OCI-LY7 (cell line): ENCODE measurements around the gene DTX3L. TPM values are rescaled to one million over a fixed set of nuclear protein-coding genes. Genes with fewer than 3 reads are reported as not detected.

ENCODE experiments used
- BruUV-seq: library from RNA; stranded (reverse); fragments of 400-500 nt; replicated peaks from 2 replicates; lab custom pipeline; 2021; lab: Mats Ljungman, UMichigan
- CTCF ChIA-PET: fragments of 300-600 bp; sonication (Branson Sonifier 250); formaldehyde crosslinking; loops from one replicate; lab custom pipeline; 2022; ENCODE audit warnings: antibody characterized with exemption; ENCODE audit not compliant: unreplicated experiment; lab: Charles Lee
- POLR2A ChIA-PET: fragments of 300-600 bp; sonication (Branson Sonifier 250); formaldehyde crosslinking; loops from one replicate; lab custom pipeline; 2022; ENCODE audit warnings: antibody characterized with exemption; lab: Charles Lee
- DNase-seq: peaks from one replicate; pipeline ENCODE4 v3.0.0-alpha.2; 2015; ENCODE audit warnings: low spot score
- H2AFZ ChIP-seq: fragments of 200-600 bp; sonication (generic), shearing (Covaris generic); 2 replicates; pipeline ENCODE4 v1.6.1; 2014; ENCODE audit warnings: mild to moderate bottlenecking, antibody characterized with exemption, low read length, moderate library complexity
- H3K27ac ChIP-seq: fragments of 200-600 bp; sonication (generic); 2 replicates; pipeline ENCODE4 v1.5.1; 2014; ENCODE audit warnings: mixed run types, low read depth, mild to moderate bottlenecking, moderate library complexity, low read length, inconsistent platforms; ENCODE audit not compliant: poor library complexity, severe bottlenecking
- H3K36me3 ChIP-seq: fragments of 200-600 bp; sonication (generic); 2 replicates; pipeline ENCODE4 v1.6.1; 2014; ENCODE audit warnings: mild to moderate bottlenecking, antibody characterized with exemption, low read length, moderate library complexity, mixed read lengths; ENCODE audit not compliant: insufficient read depth
- H3K4me1 ChIP-seq: fragments of 200-600 bp; sonication (generic); 2 replicates; pipeline ENCODE4 v1.5.1; 2014; ENCODE audit warnings: mild to moderate bottlenecking, low read length; ENCODE audit not compliant: insufficient read depth, poor library complexity, severe bottlenecking
- H3K4me2 ChIP-seq: fragments of 200-600 bp; sonication (generic); 2 replicates; pipeline ENCODE4 v1.6.1; 2014; ENCODE audit warnings: mild to moderate bottlenecking, low read length
- H3K4me3 ChIP-seq: fragments of 200-600 bp; sonication (generic); 2 replicates; pipeline ENCODE4 v1.5.1; 2014; ENCODE audit warnings: mild to moderate bottlenecking, low read depth, low read length; ENCODE audit not compliant: poor library complexity, severe bottlenecking
- H3K79me2 ChIP-seq: fragments of 200-600 bp; sonication (generic); 2 replicates; pipeline ENCODE4 v1.6.1; 2016; ENCODE audit warnings: low read depth, mild to moderate bottlenecking, low read length, moderate library complexity, mixed read lengths; ENCODE audit not compliant: insufficient read depth
- H3K9me2 ChIP-seq: fragments of 200-600 bp; sonication (generic); 2 replicates; pipeline ENCODE4 v1.6.1; 2016; ENCODE audit warnings: mild to moderate bottlenecking, low read length, mixed read lengths; ENCODE audit not compliant: insufficient read depth
- H3K9me3 ChIP-seq: fragments of 200-600 bp; sonication (generic); 2 replicates; pipeline ENCODE4 v1.6.1; 2014; ENCODE audit warnings: mild to moderate bottlenecking, mixed run types, low read length, mixed read lengths
- H4K20me1 ChIP-seq: fragments of 200-600 bp; sonication (generic); 2 replicates; pipeline ENCODE4 v1.6.1; 2014; ENCODE audit warnings: mild to moderate bottlenecking, antibody characterized with exemption, low read length, moderate library complexity, mixed read lengths; ENCODE audit not compliant: insufficient read depth
- CTCF ChIP-seq: fragments of 200-600 bp; sonication (generic); conservative IDR thresholded peaks from 2 replicates; pipeline ENCODE4 v1.5.1; 2014; ENCODE audit warnings: mild to moderate bottlenecking, antibody characterized with exemption, low read length, moderate library complexity, mixed read lengths
- EZH2phosphoT487 ChIP-seq: fragments of 200-600 bp; sonication (generic); IDR thresholded peaks from 2 replicates; pipeline ENCODE4 v1.6.1; 2018; ENCODE audit warnings: low read depth, borderline replicate concordance, mild to moderate bottlenecking, mixed run types, antibody characterized with exemption, low read length, moderate library complexity, mixed read lengths
- intact Hi-C: fragments of 100-400 bp; cut with micrococcal nuclease; formaldehyde crosslinking; loops from one replicate; pipeline ENCODE4 v1.10.0; 2022; ENCODE audit not compliant: unreplicated experiment
- total RNA-seq, 2 experiments: library from RNA; depleted of rRNA in 1 of 2; stranded (reverse); fragments of >200 nt in 1 of 2; shearing (Covaris generic) in 1 of 2; gene quantifications; 2 replicates each; pipeline ENCODE4 v1.2.3, GENCODE V29; 2014 to 2022

Gene DTX3L
- total RNA-seq, 2 experiments from 2014 or later, result 1.3 to 1.5 TPM

- Histone ChIP-seq H4K20me1 (no peaks in the 10 kb centered on the region), H2AFZ (no peak overlapping the region), H3K36me3 (no peaks in the 10 kb centered on the region), H3K4me2 (no peak overlapping the region), H3K9me2 (no peaks in the 10 kb centered on the region), H3K79me2 (no peaks in the 10 kb centered on the region), H3K9me3 (no peaks in the 10 kb centered on the region), H3K4me3 (no peak overlapping the region), H3K27ac (no peak overlapping the region), H3K4me1 (no peaks in the 10 kb centered on the region)
- intact Hi-C loops, result no loop called here
- POLR2A ChIA-PET, result interaction anchor here (0.6 to 1.0 kb wide), 3 partner anchors 80 to 441 kb away, joined by 3 to 4 read pairs (median 3); no protein-coding TSS in a partner anchor
- DNase-seq, result no peak
- TF ChIP-seq CTCF (no peak), EZH2phosphoT487 (no peak)
- CTCF ChIA-PET, result no interaction called here
- no TSS peak for BruUV-seq
Measured at GRCh38 chr3:122548076-122548475, 16.1 kb upstream of the DTX3L start.

- H3K79me2 ChIP-seq, result no peaks in the 10 kb centered on the region
- ChIA-PET POLR2A (interaction anchor here (0.6 to 1.0 kb wide), 5 partner anchors 24 to 440 kb away, joined by 3 to 4 read pairs (median 3); no protein-coding TSS in a partner anchor), CTCF (no interaction called here)
- H3K27ac ChIP-seq, result no peak overlapping the region
- TF ChIP-seq CTCF (no peak), EZH2phosphoT487 (no peak)
- no peak overlapping the region for H3K4me3 ChIP-seq
- no peaks in the 10 kb centered on the region for H4K20me1 ChIP-seq
- no peaks in the 10 kb centered on the region for H3K36me3 ChIP-seq
- no TSS peak for BruUV-seq
- no peak overlapping the region for H2AFZ ChIP-seq
- no peaks in the 10 kb centered on the region for H3K9me3 ChIP-seq
- no peaks in the 10 kb centered on the region for H3K4me1 ChIP-seq
- intact Hi-C loops, result no loop called here
- no peaks in the 10 kb centered on the region for H3K9me2 ChIP-seq
- H3K4me2 ChIP-seq, result no peak overlapping the region
- DNase-seq, result no peak
Measured at GRCh38 chr3:122548619-122549018, 15.5 kb upstream of the DTX3L start.

- H3K9me3 ChIP-seq, result no peaks in the 10 kb centered on the region
- no peaks in the 10 kb centered on the region for H3K79me2 ChIP-seq
- no peaks in the 10 kb centered on the region for H3K36me3 ChIP-seq
- H3K4me1 ChIP-seq, result no peaks in the 10 kb centered on the region
- no peaks in the 10 kb centered on the region for H3K9me2 ChIP-seq
- ChIA-PET POLR2A (no interaction called here), CTCF (interaction anchor here (0.6 kb wide), 1 partner anchor 242 kb away, joined by 3 read pairs; no protein-coding TSS in a partner anchor)
- no peaks in the 10 kb centered on the region for H4K20me1 ChIP-seq
- H3K27ac ChIP-seq, result no peak overlapping the region
- no peak overlapping the region for H3K4me2 ChIP-seq
- intact Hi-C loops, result no loop called here
- BruUV-seq, result no TSS peak
- no peak overlapping the region for H3K4me3 ChIP-seq
- TF ChIP-seq EZH2phosphoT487, result no peak
- no peak for DNase-seq
- H2AFZ ChIP-seq, result no peak overlapping the region
Measured at GRCh38 chr3:122553171-122553570, 11.0 kb upstream of the DTX3L start.
